Upper lobe of left lung (tissue), 6 donors: ENCODE measurements around the gene REL. TPM values are rescaled to one million over a fixed set of nuclear protein-coding genes. Genes with fewer than 3 reads are reported as not detected.

Source experiments
- ATAC-seq, 2 donors: fragments of 200-7000 bp; cut with Tn5 transposase; one replicate each; pipeline ENCODE4 v1.9.1; 2022; ENCODE audit warnings: mild to moderate bottlenecking in 2 of 2, moderate library complexity in 2 of 2; ENCODE audit not compliant: low FRiP score in 2 of 2
- DNase-seq, 2 donors: peaks; one replicate each; pipeline ENCODE4 v3.0.0-alpha.2; 2019 to 2020
- H3K27ac ChIP-seq, 4 donors: fragments of 200-600 bp; sonication (generic); one replicate each; pipeline ENCODE4 v1.5.1; 2016 to 2019
- H3K27me3 ChIP-seq, 4 donors: fragments of 200-600 bp; sonication (generic); one replicate each; pipeline ENCODE4 v1.5.1; 2017 to 2019
- H3K36me3 ChIP-seq, 4 donors: fragments of 200-600 bp; sonication (generic); one replicate each; pipeline ENCODE4 v1.5.1; 2016 to 2019
- H3K4me1 ChIP-seq, 4 donors: fragments of 200-600 bp; sonication (generic); one replicate each; pipeline ENCODE4 v1.5.1; 2018 to 2019
- H3K4me3 ChIP-seq, 4 donors: fragments of 200-600 bp; sonication (generic); one replicate each; pipeline ENCODE4 v1.5.1; 2017 to 2019; ENCODE audit warnings: mild to moderate bottlenecking in 2 of 4, moderate library complexity in 1 of 4
- H3K9me3 ChIP-seq, 4 donors: fragments of 200-600 bp; sonication (generic); one replicate each; pipeline ENCODE4 v1.5.1; 2018 to 2019
- EP300 ChIP-seq, 4 donors: sonication (generic); formaldehyde crosslinking; IDR thresholded peaks; one replicate each; pipeline ENCODE4 v1.5.1; 2017; ENCODE audit warnings: antibody characterized with exemption in 4 of 4, control low read depth in 2 of 4
- POLR2A ChIP-seq, 4 donors: fragments of 450-650 bp; IDR thresholded peaks; one replicate each; pipeline ENCODE4 v1.5.1; 2016 to 2017; ENCODE audit warnings: antibody characterized with exemption in 4 of 4, mild to moderate bottlenecking in 2 of 4
- POLR2AphosphoS5 ChIP-seq, 2 donors: sonication (generic); formaldehyde crosslinking; IDR thresholded peaks; one replicate each; pipeline ENCODE4 v1.5.1; 2017; ENCODE audit warnings: antibody characterized with exemption in 2 of 2
- WGBS, 2 donors: methylation state at CpG; one replicate each; pipeline ENCODE4 v1.1.5; 2017 to 2018; 5-methylcytosine and 5-hydroxymethylcytosine counted together
- total RNA-seq, 6 donors: library from RNA; depleted of rRNA in 4 of 6; stranded (reverse); fragments of >200 nt in 4 of 6; gene quantifications; one replicate each; pipeline versions ENCODE4 v1.1.0 to v1.2.1, GENCODE V29; 2016 to 2021
- TF ChIP-seq, protein P1 (sequence below), 6 experiments: fragments of 450-650 bp in 4 of 6; fragments of 200-600 bp in 2 of 6; sonication (generic) in 2 of 6; IDR thresholded peaks; one replicate each; pipeline ENCODE4 v1.5.1; 2016 to 2019; ENCODE audit warnings: antibody characterized with exemption in 6 of 6
- donor health status: DM: no; HTN: no; CAD: no; lungs with moderate emphysema.
- donor health status: DM: no; HTN: yes; CAD: no; lungs with severe emphysema.

The REL gene
- total RNA-seq, 6 donors from 2014 or later: 17.8 to 49.5 (median 29.6) TPM

DNA sequence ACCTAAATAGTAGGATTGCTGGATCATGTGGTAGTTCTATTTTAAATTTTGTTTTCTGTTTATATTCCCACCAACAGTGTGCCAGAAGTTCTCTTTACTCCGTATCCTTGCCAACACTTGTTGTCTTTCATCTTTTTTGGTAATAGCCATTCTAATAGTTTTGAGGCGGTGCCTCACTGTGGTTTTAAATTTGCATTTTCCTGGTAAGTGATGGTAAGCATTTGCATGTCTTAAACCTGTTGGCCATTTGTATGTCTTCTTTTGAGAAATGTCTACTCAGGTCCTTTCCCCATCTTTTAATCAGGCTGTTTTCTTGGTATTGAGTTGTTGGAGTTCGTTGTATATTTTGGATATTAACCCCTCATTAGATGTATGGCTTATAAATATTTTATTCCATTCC lies 51.6 kb downstream of the REL start:
- Histone ChIP-seq H3K27me3 (no peaks in the 10 kb centered on the region), H3K27ac (no peak overlapping the region), H3K9me3 (no peaks in the 10 kb centered on the region), H3K4me3 (no peak overlapping the region), H3K4me1 (peaks cover 0 to 10% (median 4%) of the 10 kb centered on the region in 4 donors), H3K36me3 (peaks cover 0 to 6% (median 0%) of the 10 kb centered on the region in 4 donors)
- DNase-seq (no peak), ATAC-seq (no peak)
- TF ChIP-seq, protein P1, sequence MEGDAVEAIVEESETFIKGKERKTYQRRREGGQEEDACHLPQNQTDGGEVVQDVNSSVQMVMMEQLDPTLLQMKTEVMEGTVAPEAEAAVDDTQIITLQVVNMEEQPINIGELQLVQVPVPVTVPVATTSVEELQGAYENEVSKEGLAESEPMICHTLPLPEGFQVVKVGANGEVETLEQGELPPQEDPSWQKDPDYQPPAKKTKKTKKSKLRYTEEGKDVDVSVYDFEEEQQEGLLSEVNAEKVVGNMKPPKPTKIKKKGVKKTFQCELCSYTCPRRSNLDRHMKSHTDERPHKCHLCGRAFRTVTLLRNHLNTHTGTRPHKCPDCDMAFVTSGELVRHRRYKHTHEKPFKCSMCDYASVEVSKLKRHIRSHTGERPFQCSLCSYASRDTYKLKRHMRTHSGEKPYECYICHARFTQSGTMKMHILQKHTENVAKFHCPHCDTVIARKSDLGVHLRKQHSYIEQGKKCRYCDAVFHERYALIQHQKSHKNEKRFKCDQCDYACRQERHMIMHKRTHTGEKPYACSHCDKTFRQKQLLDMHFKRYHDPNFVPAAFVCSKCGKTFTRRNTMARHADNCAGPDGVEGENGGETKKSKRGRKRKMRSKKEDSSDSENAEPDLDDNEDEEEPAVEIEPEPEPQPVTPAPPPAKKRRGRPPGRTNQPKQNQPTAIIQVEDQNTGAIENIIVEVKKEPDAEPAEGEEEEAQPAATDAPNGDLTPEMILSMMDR (IDR thresholded peaks at IDR 0.05): no peak
- TF ChIP-seq EP300 (IDR thresholded peaks at IDR 0.05) (no peak), POLR2AphosphoS5 (IDR thresholded peaks at IDR 0.05) (no peak), POLR2A (IDR thresholded peaks at IDR 0.05) (no peak)
- WGBS, 2 donors: 91 to 95% methylated on average over 3 of the region's 3 CpGs

DNA sequence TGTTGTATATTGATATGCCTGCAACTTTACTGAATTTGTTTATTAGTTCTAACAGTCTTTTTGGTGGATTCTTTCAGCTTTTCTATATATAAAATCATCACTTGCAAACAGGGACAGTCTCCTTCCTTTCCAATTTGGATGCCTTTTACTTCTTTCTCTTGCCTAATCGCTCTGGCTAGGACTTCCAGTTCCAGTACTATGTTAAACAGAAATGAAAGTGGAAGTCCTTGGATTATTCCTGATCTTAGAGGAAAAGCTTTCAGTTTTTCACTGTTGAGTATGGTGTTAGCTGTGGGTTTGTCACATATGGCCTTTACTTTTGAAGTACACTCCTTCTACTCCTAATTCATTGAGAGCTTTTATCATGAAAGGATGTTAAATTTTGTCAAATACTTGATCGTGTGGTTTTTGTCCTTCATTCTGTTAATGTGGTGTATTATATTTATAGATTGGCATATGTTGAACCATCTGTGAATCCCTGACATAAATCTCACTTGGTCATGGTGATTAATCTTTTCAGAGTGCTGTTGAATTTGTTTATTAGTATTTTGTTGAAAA lies 52.9 kb downstream of the REL start:
- Histone ChIP-seq H3K4me3 (no peak overlapping the region), H3K4me1 (peaks cover 0 to 10% (median 4%) of the 10 kb centered on the region in 4 donors), H3K36me3 (peaks cover 0 to 6% (median 0%) of the 10 kb centered on the region in 4 donors), H3K27me3 (no peaks in the 10 kb centered on the region), H3K27ac (peak overlapping the region in 2 of 4 donors; percentile 65 to 78), H3K9me3 (no peaks in the 10 kb centered on the region)
- DNase-seq: no peak
- 52 to 56% methylated on average over 2 of the region's 2 CpGs for WGBS, 2 donors
- TF ChIP-seq EP300 (IDR thresholded peaks at IDR 0.05) (no peak), POLR2A (IDR thresholded peaks at IDR 0.05) (no peak), POLR2AphosphoS5 (IDR thresholded peaks at IDR 0.05) (no peak)
- TF ChIP-seq, protein P1 (IDR thresholded peaks at IDR 0.05): no peak
- peak in 1 of 2 donors; percentile 58 for ATAC-seq

DNA sequence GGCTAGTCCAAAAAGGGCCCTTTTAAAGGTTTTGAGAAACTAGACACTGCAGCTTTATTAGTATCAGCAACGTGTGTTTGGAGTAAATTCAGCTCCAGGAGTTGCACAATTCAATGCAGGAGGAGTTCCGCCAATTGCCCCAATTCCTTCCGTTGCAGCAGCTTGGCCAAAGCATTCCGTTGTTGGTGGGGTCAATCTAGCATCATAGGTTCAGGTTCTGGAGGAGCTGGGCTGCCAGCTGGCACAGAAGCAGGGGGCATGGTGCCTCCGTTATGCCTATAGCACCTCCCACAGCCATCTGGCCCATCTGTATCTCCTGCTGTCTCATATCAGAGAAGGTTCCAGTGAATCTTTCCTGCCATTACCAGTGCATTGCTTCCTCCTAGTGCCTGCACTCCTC lies 55.4 kb downstream of the REL start:
- H3K4me1 ChIP-seq: peaks cover 0 to 10% (median 4%) of the 10 kb centered on the region in 4 donors
- 65 to 70% methylated on average over 5 of the region's 5 CpGs for WGBS, 2 donors
- peaks cover 0 to 4% (median 2%) of the 10 kb centered on the region in 4 donors for H3K36me3 ChIP-seq
- TF ChIP-seq POLR2AphosphoS5 (IDR thresholded peaks at IDR 0.05): no peak
- no peak for TF ChIP-seq POLR2A (IDR thresholded peaks at IDR 0.05)
- TF ChIP-seq, protein P1 (IDR thresholded peaks at IDR 0.05): no peak
- no peak for TF ChIP-seq EP300 (IDR thresholded peaks at IDR 0.05)
- DNase-seq (no peak), ATAC-seq (no peak)
- no peaks in the 10 kb centered on the region for H3K9me3 ChIP-seq
- no peak overlapping the region for H3K27ac ChIP-seq
- H3K4me3 ChIP-seq: no peak overlapping the region
- H3K27me3 ChIP-seq: no peaks in the 10 kb centered on the region

DNA sequence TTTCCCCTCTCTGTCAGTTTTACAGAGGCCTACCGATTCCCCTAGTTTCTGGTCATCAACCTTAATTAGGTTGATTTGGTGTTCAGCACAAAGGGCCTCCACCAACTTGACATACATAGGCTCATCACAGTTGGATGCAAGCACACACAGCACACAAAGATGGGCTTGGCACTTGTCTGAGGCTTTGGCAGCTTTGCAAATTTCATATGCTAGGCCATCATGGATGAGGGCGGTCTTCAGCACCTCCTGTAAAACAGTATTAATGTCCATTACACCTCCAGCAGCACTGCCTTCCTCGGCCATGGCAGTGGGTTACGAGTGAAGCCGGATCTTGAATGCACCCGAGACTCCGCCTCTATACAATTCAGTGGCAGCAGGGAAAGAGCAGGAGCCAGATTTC lies 56.9 kb downstream of the REL start:
- ATAC-seq: no peak
- H3K9me3 ChIP-seq: no peaks in the 10 kb centered on the region
- DNase-seq: no peak
- no peak for TF ChIP-seq POLR2A (IDR thresholded peaks at IDR 0.05)
- TF ChIP-seq, protein P1 (IDR thresholded peaks at IDR 0.05): no peak
- TF ChIP-seq EP300 (IDR thresholded peaks at IDR 0.05): no peak
- no peak for TF ChIP-seq POLR2AphosphoS5 (IDR thresholded peaks at IDR 0.05)
- 99 to 100% methylated on average over 7 of the region's 7 CpGs for WGBS, 2 donors
- no peak overlapping the region for H3K27ac ChIP-seq
- H3K36me3 ChIP-seq: peaks cover 0 to 8% (median under 1%) of the 10 kb centered on the region in 4 donors
- no peaks in the 10 kb centered on the region for H3K27me3 ChIP-seq
- H3K4me3 ChIP-seq: no peak overlapping the region
- peaks cover 0 to 10% (median 4%) of the 10 kb centered on the region in 4 donors for H3K4me1 ChIP-seq

DNA sequence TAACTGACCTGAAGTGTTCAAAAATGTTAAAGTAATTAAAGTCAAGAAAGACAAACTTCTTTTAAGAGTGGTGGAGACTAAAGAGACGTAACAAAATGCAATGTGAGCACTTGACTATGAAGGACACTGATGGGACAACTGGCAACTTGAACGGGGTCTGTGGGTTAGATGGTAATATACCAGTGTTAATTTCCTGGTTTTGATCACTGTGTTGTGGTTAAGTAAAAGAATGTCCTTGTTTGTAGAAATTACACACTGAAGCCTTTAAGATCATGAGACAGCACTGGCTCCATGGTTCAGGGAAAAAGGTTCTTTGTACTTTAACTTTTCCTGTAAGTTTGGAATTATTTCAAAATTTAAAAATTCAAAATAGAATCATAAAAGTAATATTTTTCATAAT lies 58.2 kb downstream of the REL start:
- no peaks in the 10 kb centered on the region for H3K27me3 ChIP-seq

More for the DNA sequence above, 58.2 kb downstream of the REL start:
- Histone ChIP-seq H3K9me3 (no peaks in the 10 kb centered on the region), H3K4me3 (no peak overlapping the region), H3K4me1 (peaks cover 0 to under 1% (median 0%) of the 10 kb centered on the region in 4 donors), H3K36me3 (peaks cover 0 to 15% (median under 1%) of the 10 kb centered on the region in 4 donors), H3K27ac (no peak overlapping the region)
- TF ChIP-seq POLR2A (IDR thresholded peaks at IDR 0.05) (no peak), POLR2AphosphoS5 (IDR thresholded peaks at IDR 0.05) (no peak), EP300 (IDR thresholded peaks at IDR 0.05) (no peak)
- TF ChIP-seq, protein P1 (IDR thresholded peaks at IDR 0.05): no peak
- ATAC-seq: no peak
- DNase-seq: no peak
- WGBS, 2 donors: 64 to 67% methylated on average over 2 of the region's 2 CpGs
